D721Med (cell line): Measurements from ENCODE around the gene EXOSC5.
A peak's percentile ranks its signal among the peaks of the same experiment; 100 is the strongest.
"Not testable (repeated sequence)": the region's sequence is repeated elsewhere in the genome, so short reads cannot be mapped to it uniquely, and the experiment has no call there.

Experiments used
- DNase-seq: peaks from one replicate; pipeline ENCODE4 v3.0.0; 2011; ENCODE audit warnings: low spot score; ENCODE audit not compliant: insufficient read length
- FAIRE-seq: peaks from 2 replicates; lab custom pipeline; 2011; peaks lifted over from hg19 to GRCh38; lab: Jason Lieb, UNC
- CTCF ChIP-seq: IDR thresholded peaks from 2 replicates; pipeline ENCODE4 v1.5.1; 2012; ENCODE audit warnings: mild to moderate bottlenecking, control low read depth; ENCODE audit not compliant: insufficient read depth; ENCODE audit errors: missing control alignments

EXOSC5 gene

GRCh38 chr19:41411968-41412265 is 14.8 kb upstream of the EXOSC5 start:
- FAIRE-seq = no peak
- no peak for DNase-seq
- no peak for TF ChIP-seq CTCF

GRCh38 chr19:41411100-41411967 is 14.2 kb upstream of the EXOSC5 start:
- no peak for FAIRE-seq
- TF ChIP-seq CTCF = no peak
- DNase-seq = no peak

- TF ChIP-seq CTCF = no peak
- no peak for DNase-seq
- FAIRE-seq = no peak
Observed at GRCh38 chr19:41410336-41411054, 13.3 kb upstream of the EXOSC5 start.

- FAIRE-seq (no peak), DNase-seq (no peak)
- no peak for TF ChIP-seq CTCF
Observed at GRCh38 chr19:41409288-41409687, 12.1 kb upstream of the EXOSC5 start.

- DNase-seq, FAIRE-seq: not testable (repeated sequence)
Observed at GRCh38 chr19:41408846-41409245, 11.7 kb upstream of the EXOSC5 start.

GRCh38 chr19:41408256-41408655 is 11.1 kb upstream of the EXOSC5 start:
- TF ChIP-seq CTCF = peak; percentile 2
- DNase-seq (no peak), FAIRE-seq (no peak)

GRCh38 chr19:41407271-41407670 is 10.1 kb upstream of the EXOSC5 start:
- DNase-seq (no peak), FAIRE-seq (no peak)
- TF ChIP-seq CTCF = no peak
